GM19397 (cell line): ENCODE data around the gene XCL2.

Experiments
- ATAC-seq: cut with Tn5 transposase; IDR thresholded peaks from one replicate; pipeline ENCODE4 v1.9.1; 2021; ENCODE audit warnings: mild to moderate bottlenecking, moderate library complexity; ENCODE audit not compliant: unreplicated experiment

The XCL2 gene

GRCh38 chr1:168518201-168518689, 25.6 kb downstream of the XCL2 start:
- no peak for ATAC-seq

GRCh38 chr1:168514455-168514854, 29.3 kb downstream of the XCL2 start:
- no peak for ATAC-seq

DNA sequence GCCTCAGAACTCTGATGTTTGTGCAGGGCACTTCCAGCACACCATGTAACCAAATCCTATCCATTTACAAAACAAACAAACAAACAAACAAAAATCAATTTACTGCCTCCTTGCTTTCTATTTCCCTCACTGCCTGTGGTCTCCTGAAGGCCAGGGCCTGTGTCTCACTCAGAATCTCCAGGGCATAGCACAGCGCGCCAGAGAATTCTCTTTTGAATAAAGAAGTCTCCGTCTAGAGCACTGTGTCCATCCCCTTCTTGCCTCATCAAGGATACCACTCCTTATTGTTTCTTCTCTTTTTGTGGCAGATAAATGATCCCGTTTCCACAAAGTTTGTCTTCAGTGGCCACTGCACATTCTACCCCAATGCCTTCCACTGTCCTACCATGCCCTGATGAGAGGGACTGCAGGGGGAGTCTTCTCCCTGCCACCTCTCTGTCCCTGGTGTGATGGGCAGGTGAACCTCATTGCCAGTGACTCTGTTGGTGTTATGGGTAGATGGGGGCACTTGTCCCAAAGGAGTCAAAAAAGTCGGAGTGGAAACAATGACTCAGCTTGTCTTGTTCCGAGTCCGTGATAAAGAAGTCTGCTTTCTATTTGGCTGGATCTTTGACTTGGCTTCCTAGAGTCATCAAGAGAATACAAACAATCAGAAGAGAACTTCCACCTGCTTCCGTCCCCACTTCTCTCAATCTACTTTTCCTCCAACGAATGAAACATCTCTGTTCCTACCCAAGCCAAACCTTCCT, 30.0 kb downstream of the XCL2 start:
- ATAC-seq = no peak

DNA sequence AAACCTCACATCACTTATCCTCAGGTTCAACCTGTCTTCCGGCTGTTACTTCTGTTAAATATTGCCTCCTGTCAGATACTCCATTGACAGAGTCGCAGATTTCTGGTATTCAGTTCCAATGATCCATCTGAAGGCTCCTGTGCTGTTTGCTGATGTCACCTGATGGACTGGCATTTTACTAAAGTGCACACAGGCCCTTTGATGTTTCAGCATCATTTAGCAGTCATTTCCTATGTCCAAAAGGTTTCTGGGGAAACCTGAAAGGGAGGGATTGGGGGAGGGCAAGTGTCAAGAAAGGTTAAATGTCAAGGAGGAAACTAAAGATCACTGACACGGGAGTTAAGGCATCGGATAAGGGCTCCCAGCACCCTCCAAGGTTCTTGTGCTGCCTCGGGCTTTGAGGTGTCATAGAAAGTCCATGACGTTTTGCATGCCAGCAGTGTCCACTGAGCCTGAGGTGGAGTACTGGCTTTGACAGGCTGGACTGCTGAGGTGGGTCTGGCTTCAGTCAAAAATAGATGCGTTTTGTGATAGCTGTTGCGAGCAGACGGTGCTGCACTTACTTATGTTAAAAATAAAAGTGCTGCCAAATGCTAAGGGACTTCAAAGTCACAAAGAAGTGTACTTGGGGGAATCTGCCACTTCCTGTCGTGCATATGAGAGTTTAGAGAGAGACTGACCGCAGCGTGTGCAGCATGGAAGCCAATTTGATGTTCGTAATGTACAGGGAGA, 30.8 kb downstream of the XCL2 start:
- ATAC-seq = no peak

DNA sequence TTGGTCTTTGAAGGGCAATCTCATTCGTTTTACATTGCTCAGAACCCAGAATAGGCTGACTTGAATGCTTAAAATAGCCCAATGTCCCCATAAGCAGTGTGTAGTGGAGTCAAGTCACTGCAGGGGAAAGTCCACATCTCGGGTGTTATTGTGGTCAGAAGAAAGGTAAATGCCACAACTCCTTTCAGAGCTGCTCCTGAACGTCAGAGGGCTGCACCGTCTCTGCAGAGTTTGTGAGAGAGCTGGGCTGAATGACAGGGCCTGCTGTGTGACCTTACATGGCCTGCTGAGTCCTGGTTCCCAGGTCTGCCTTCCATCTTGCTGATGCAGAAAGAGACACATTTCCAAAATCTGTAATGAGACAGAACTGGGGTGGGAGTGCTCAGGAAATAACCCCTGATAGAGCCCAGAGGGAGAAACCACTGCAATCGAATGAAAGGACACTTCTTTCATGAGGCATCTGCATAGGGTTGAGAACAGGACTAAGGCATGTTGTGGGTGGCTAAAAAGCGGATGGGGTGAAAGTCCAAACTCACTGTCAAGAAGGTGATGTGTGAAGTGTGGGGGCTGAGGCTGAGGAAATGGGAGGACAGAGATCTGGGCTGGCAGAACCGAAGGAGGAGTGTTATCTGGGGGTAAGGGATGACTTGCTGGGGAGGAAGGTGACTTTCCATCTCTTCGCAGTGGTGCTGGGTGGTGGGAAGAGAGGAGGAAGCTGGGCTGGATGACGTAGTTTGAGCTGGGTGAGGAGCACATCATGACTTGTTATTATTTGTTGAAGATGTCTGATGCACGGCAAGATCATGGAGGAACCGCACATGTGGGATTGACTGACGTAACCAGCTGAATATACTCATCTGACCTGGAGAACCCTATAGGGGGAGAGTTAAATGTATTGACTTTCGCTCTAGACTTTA, 33.7 kb downstream of the XCL2 start:
- ATAC-seq = peak; percentile 76

- ATAC-seq = no peak
Measured at GRCh38 chr1:168509210-168509609, 34.6 kb downstream of the XCL2 start.

DNA sequence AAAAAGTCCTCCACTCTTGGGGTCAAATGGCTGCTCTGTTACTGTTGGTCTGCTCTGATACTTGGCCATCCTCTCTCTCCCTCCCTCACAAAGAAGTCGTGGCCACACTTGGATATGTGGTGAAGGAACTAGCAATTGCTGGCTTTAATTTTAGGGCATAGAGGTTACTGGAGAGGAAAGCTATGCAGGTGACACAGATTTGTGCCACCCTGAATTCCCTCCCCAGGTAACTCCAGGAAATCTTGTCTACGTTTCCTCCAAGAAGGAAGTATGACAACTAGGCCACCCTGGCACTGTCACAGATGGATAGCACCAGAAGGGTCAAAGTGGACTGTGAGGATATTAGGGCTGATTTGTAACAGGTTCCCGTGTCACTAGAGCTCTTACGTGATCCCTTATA, 36.0 kb downstream of the XCL2 start:
- ATAC-seq = no peak

DNA sequence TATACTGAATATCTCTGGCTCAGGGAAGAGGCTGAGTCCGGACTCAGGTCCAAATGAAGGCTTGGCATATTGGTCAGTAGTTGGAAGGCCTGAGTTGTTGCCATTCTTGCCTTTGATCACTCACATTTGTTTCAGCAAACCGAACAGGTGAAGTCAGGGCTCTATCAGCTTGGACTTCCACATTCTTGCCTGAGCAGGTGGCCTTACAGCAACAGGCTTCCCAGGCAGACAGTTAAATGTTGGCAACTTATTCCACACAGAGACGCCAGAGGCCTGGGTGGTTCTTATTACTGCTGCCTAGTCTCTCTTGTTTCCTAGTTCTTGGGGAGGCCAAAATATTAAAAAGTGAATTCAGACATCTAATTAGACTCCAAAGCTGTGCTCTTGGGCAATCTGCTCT, 36.6 kb downstream of the XCL2 start:
- ATAC-seq = no peak

DNA sequence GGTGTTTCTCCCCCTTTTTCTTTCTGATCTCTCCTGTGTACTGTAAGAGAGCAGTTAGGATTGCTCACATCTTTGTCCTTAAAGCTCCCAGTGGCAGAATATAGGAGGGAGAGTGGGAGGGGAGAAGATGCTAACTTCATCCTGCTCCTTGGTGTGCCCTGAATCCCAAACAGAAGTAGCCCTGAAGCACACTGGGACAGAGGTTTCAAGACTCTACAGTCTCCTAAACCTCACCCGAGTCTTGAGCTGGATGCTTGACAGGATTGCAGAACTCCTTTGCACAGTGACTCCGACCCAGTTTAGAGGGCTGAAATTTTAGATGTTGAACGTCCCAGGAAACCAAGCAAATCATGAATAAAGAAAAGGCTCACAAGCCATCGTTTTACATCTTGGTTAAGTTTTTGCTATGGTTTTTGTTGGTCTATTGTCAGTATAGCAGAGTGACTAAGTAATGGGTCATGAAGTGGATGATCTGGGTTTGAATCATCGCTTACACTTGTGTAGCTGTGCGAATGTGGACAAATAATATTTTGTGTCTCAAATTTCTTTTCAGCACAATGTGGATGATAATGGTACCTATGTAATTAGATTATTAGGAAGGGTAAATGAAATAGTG, 37.5 kb downstream of the XCL2 start:
- ATAC-seq = no peak

- ATAC-seq = no peak
Measured at GRCh38 chr1:168505006-168505405, 38.8 kb downstream of the XCL2 start.

DNA sequence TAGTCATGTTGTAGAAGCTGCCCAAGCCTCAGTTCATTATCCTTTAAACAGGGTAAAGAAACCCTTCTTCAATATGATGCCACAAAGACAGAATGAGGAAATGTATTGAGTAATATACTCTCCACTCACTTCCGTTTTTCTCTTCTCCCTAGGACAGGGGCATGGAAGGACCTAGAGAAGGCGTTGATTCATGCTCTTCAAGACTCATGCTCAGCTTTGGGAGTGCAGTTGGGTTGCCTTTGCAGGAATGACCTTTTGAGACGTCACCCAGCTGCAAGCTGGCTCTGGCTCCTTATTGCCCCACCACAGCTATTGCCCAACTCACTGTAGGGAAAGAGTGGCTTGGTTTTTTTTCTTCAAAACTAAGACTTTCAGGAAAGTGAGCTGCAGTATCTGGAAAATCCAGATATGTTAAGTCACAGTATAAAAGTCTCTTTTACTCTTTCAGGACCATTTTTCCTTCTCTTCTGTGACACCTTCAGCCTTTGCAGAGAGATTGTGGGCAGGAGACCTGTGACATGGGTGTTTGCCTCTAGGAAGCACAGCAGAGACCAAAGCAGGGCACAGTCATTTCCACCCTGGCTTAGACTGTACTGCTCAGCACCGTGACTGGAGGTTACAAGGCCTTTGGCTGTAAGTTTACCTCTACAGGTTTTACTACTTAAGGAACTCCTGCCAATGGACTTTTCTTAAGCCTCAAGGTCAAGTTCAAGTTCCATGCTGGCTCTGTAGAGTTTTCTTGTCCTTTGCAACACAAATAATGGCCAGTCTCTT, 39.5 kb downstream of the XCL2 start:
- peak; percentile 65 for ATAC-seq

DNA sequence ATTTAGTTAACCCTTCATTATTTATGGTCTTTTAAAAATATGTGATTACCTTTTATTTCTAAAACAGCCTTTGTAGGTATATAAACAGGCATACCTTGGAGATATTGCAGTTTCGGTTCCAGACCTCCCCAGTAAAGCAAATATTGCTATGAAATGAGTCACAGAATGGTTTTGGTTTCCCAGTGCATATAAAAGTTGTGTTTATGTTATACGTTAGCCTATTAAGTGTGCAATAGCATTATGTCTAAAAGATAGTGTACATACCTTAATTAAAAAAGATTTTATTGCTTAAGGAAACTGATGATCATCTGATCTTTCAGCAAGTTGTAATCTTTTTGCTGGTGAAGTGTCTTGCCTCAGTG, 44.1 kb downstream of the XCL2 start:
- ATAC-seq = no peak

GRCh38 chr1:168498956-168499687, 44.7 kb downstream of the XCL2 start:
- no peak for ATAC-seq

DNA sequence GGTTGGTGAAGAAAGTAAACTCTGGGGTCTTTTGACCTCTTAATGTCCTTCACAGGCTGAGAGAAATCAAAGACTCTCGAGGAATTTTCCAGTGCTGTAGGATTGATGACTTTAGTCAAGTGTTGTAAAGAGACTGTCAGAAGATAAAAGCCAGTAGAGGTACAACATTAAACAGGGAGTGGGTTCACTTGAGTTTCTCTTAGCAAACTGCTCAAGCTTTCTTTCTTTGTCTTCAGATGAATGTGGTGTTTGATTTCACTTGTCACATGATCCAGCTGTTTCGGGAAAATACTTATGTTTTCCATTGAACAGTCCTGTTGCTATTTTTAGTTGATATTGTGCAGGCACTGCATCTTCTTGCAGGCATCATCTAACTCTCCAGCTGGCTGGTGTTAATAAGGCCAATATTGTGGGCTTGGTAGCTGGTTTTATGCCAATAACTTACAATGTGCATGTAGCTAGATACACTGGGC, 45.6 kb downstream of the XCL2 start:
- no peak for ATAC-seq

DNA sequence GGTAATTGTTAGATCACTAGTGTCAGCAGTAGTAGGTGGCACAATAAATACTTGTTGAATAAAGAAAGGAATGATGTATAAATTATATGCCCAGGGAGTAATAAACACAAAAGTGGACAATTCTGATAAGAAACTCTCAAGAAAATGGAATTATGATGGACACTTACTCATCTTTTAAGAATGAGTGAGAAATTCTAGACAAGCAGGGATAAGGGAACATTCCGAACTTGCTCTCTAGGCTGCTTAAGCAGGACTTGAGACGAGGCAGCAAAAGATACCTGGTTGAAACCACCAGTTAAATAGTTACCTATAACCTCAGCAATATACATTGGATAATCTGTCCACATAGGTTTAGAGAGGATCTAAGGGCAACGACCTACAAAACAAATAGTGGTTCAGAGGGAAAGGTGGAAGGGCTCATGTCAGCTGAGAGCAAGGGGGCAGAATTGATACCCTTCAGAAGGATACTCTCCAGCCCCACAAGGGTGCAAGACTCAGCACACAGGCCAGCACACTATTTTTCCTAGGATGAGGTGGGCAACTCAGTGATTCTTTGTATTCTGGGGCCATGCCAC, 46.3 kb downstream of the XCL2 start:
- ATAC-seq = no peak

GRCh38 chr1:168491527-168492164, 52.2 kb downstream of the XCL2 start:
- ATAC-seq = no peak
